HepG2 (cell line): ENCODE data around the gene PSPH. TPM values are rescaled to one million over a fixed set of nuclear protein-coding genes. Genes with fewer than 3 reads are reported as not detected.

ENCODE experiments used
- NR2F1 ChIP-seq, 2 experiments: fragments of 450-650 bp in 1 of 2; formaldehyde crosslinking in 1 of 2; IDR thresholded peaks; 2 replicates each; pipeline versions ENCODE4 v1.5.0 to v1.6.1; 2016 to 2020; ENCODE audit warnings: mild to moderate bottlenecking in 1 of 2, missing compliant biosample characterization in 1 of 2, missing genetic modification reagents in 1 of 2, moderate library complexity in 1 of 2
- PHF8 ChIP-seq: sonication (generic); formaldehyde crosslinking; IDR thresholded peaks from 2 replicates; pipeline ENCODE4 v1.5.0; 2020; ENCODE audit warnings: missing genetic modification reagents
- POLR2G ChIP-seq: fragments of 200-400 bp; formaldehyde crosslinking; IDR thresholded peaks from 2 replicates; pipeline ENCODE4 v1.6.1; 2018; ENCODE audit warnings: mild to moderate bottlenecking, low read depth, low read length, moderate library complexity
- RBM22 ChIP-seq: fragments of 200-400 bp; formaldehyde crosslinking; optimal IDR thresholded peaks from 2 replicates; pipeline ENCODE3; 2017; ENCODE audit warnings: mild to moderate bottlenecking, low read length, moderate library complexity
- TBX3 ChIP-seq: fragments of 450-650 bp; IDR thresholded peaks from 2 replicates; pipeline ENCODE4 v1.6.1; 2017; ENCODE audit warnings: antibody characterized with exemption, mild to moderate bottlenecking, inconsistent platforms, borderline replicate concordance
- TOE1 ChIP-seq: sonication (generic); formaldehyde crosslinking; IDR thresholded peaks from 2 replicates; pipeline ENCODE4 v1.4.0; 2020; ENCODE audit warnings: mild to moderate bottlenecking, missing genetic modification reagents
- YEATS4 ChIP-seq: sonication (generic); formaldehyde crosslinking; IDR thresholded peaks from 2 replicates; pipeline ENCODE4 v1.4.0; 2020; ENCODE audit warnings: missing genetic modification reagents, borderline replicate concordance
- ZFP62 ChIP-seq: sonication (generic); formaldehyde crosslinking; IDR thresholded peaks from 2 replicates; pipeline ENCODE4 v1.4.0; 2020; ENCODE audit warnings: missing genetic modification reagents
- ZFP82 ChIP-seq: sonication (generic); formaldehyde crosslinking; IDR thresholded peaks from 2 replicates; pipeline ENCODE4 v1.5.1; 2020; ENCODE audit warnings: mild to moderate bottlenecking, missing genetic modification reagents, borderline replicate concordance
- ZKSCAN8 ChIP-seq: IDR thresholded peaks from 2 replicates; pipeline ENCODE4 v1.6.1; 2016; ENCODE audit warnings: borderline replicate concordance, missing genetic modification reagents, missing compliant biosample characterization
- ZNF20 ChIP-seq: sonication (generic); formaldehyde crosslinking; IDR thresholded peaks from 2 replicates; pipeline ENCODE4 v1.4.0; 2020; ENCODE audit warnings: mild to moderate bottlenecking, moderate library complexity, missing genetic modification reagents
- ZNF296 ChIP-seq: sonication (generic); formaldehyde crosslinking; conservative IDR thresholded peaks from 2 replicates; pipeline ENCODE4 v1.5.0; 2020; ENCODE audit warnings: mild to moderate bottlenecking, missing genetic modification reagents
- ZNF430 ChIP-seq: sonication (generic); formaldehyde crosslinking; IDR thresholded peaks from 2 replicates; pipeline ENCODE4 v1.9.0; 2021; ENCODE audit warnings: mild to moderate bottlenecking, missing genetic modification reagents
- ZNF441 ChIP-seq: sonication (generic); formaldehyde crosslinking; IDR thresholded peaks from 2 replicates; pipeline ENCODE4 v1.7.0; 2021; ENCODE audit warnings: missing genetic modification reagents, borderline replicate concordance
- ZNF652 ChIP-seq: IDR thresholded peaks from 2 replicates; pipeline ENCODE4 v1.6.1; 2016; ENCODE audit warnings: low read depth, borderline replicate concordance
- ZNF83 ChIP-seq: sonication (generic); formaldehyde crosslinking; IDR thresholded peaks from 2 replicates; pipeline ENCODE4 v1.4.0; 2020; ENCODE audit warnings: missing genetic modification reagents, mild to moderate bottlenecking, borderline replicate concordance
- ZSCAN21 ChIP-seq: sonication (generic); formaldehyde crosslinking; IDR thresholded peaks from 2 replicates; pipeline ENCODE4 v1.8.0; 2022; ENCODE audit warnings: mild to moderate bottlenecking, missing genetic modification reagents, moderate library complexity, borderline replicate concordance
- polyA plus RNA-seq, 8 experiments: library from polyadenylated mRNA; depleted of rRNA in 3 of 8; stranded (reverse) in 7 of 8; unstranded in 1 of 8; fragments of >200 nt; fragmentation: Illumina TruSeq in 4 of 8; extraction: Trizol in 4 of 8; gene quantifications; 2 replicates each; pipeline versions ENCODE4 v1.2.1 to v1.2.3, GENCODE V29; 2011 to 2016; ENCODE audit warnings: low read depth in 4 of 8, missing spikeins in 1 of 8, mixed read lengths in 1 of 8; ENCODE audit not compliant: insufficient read depth in 1 of 8
- total RNA-seq, 5 experiments: library from RNA; depleted of rRNA; stranded (reverse); fragments of >200 nt; fragmentation: Illumina TruSeq; extraction: Trizol; gene quantifications; 2 replicates each; pipeline ENCODE4 v1.2.3, GENCODE V29; 2016; ENCODE audit warnings: low read depth in 1 of 5
- TF ChIP-seq, protein P1 (sequence below): sonication (generic); formaldehyde crosslinking; IDR thresholded peaks from 2 replicates; pipeline ENCODE4 v1.4.0; 2020; ENCODE audit warnings: missing genetic modification reagents
- TF ChIP-seq, protein P2 (sequence below): sonication (generic); formaldehyde crosslinking; IDR thresholded peaks from 2 replicates; pipeline ENCODE4 v1.5.0; 2020; ENCODE audit warnings: missing genetic modification reagents
- TF ChIP-seq, protein P3 (sequence below): sonication (generic); formaldehyde crosslinking; IDR thresholded peaks from 2 replicates; pipeline ENCODE4 v1.5.0; 2020; ENCODE audit warnings: mild to moderate bottlenecking, missing genetic modification reagents, borderline replicate concordance
- TF ChIP-seq, protein P4 (sequence below): sonication (generic); formaldehyde crosslinking; IDR thresholded peaks from 2 replicates; pipeline ENCODE4 v1.8.0; 2022; ENCODE audit warnings: mild to moderate bottlenecking, missing genetic modification reagents, borderline replicate concordance
- TF ChIP-seq, protein P5 (sequence below): sonication (generic); formaldehyde crosslinking; IDR thresholded peaks from 2 replicates; pipeline ENCODE4 v1.5.1; 2020; ENCODE audit warnings: missing genetic modification reagents, mild to moderate bottlenecking, borderline replicate concordance

PSPH gene
- total and polyA plus RNA-seq, 2 of the 13 experiments (the other 11 are each of a cell fraction or from before 2014, with no cell fraction given): 85.5 to 124 TPM

DNA sequence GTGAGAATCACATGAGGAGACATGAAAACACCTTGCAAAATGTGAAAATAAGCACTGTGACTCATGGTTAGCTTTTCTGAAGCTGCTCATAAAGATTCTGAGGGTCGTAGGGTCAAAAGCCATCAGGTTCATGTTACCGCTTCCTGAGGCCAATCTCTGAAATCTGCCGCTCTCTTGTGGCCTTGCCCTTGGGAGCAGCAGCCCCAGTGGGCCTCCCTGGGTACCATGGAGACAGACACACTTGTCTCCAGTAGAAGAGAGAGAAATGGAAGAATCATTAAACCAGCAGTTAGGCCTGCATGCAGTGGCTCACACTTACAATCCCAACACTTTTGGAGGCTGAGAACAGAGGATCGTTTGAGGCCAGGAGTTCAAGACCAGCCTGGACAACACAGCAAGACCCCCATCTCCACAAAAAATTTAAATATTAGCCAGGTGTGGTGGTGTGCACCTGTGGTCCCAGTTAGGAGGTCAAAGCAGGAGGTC lies 44.0 kb downstream of the PSPH start (continued):
- TF ChIP-seq PHF8 (CRISPR knock-in tag) (0 out of 2 replicates have a peak, but pooled peaks have one; percentile 33), RBM22 (peak; percentile 68), ZNF83 (CRISPR knock-in tag) (no peak), ZSCAN21 (CRISPR knock-in tag) (no peak), ZKSCAN8 (peak; percentile 71; the same call in 1 of the 2 replicates), ZNF430 (CRISPR knock-in tag) (peak; percentile 21; the same call in 1 of the 2 replicates), ZNF441 (peak; percentile 49; the same call in 1 of the 2 replicates), ZNF652 (CRISPR knock-in tag) (no peak), ZNF20 (CRISPR knock-in tag) (no peak), ZFP62 (CRISPR knock-in tag) (no peak), TBX3 (peak; percentile 59; the same call in 1 of the 2 replicates), NR2F1 (CRISPR knock-in tag; IDR thresholded peaks at IDR 0.05) (peak; percentile 98 to 99), POLR2G (no peak), ZFP82 (CRISPR knock-in tag) (no peak), YEATS4 (no peak), ZNF296 (no peak), TOE1 (CRISPR knock-in tag) (0 out of 2 replicates have a peak, but pooled peaks have one; percentile 71)
- TF ChIP-seq, protein P1, sequence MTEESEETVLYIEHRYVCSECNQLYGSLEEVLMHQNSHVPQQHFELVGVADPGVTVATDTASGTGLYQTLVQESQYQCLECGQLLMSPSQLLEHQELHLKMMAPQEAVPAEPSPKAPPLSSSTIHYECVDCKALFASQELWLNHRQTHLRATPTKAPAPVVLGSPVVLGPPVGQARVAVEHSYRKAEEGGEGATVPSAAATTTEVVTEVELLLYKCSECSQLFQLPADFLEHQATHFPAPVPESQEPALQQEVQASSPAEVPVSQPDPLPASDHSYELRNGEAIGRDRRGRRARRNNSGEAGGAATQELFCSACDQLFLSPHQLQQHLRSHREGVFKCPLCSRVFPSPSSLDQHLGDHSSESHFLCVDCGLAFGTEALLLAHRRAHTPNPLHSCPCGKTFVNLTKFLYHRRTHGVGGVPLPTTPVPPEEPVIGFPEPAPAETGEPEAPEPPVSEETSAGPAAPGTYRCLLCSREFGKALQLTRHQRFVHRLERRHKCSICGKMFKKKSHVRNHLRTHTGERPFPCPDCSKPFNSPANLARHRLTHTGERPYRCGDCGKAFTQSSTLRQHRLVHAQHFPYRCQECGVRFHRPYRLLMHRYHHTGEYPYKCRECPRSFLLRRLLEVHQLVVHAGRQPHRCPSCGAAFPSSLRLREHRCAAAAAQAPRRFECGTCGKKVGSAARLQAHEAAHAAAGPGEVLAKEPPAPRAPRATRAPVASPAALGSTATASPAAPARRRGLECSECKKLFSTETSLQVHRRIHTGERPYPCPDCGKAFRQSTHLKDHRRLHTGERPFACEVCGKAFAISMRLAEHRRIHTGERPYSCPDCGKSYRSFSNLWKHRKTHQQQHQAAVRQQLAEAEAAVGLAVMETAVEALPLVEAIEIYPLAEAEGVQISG: peak; percentile 72
- TF ChIP-seq, protein P2, sequence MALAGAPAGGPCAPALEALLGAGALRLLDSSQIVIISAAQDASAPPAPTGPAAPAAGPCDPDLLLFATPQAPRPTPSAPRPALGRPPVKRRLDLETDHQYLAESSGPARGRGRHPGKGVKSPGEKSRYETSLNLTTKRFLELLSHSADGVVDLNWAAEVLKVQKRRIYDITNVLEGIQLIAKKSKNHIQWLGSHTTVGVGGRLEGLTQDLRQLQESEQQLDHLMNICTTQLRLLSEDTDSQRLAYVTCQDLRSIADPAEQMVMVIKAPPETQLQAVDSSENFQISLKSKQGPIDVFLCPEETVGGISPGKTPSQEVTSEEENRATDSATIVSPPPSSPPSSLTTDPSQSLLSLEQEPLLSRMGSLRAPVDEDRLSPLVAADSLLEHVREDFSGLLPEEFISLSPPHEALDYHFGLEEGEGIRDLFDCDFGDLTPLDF (CRISPR knock-in tag): peak; percentile 67; the same call in 1 of the 2 replicates
- TF ChIP-seq, protein P3, sequence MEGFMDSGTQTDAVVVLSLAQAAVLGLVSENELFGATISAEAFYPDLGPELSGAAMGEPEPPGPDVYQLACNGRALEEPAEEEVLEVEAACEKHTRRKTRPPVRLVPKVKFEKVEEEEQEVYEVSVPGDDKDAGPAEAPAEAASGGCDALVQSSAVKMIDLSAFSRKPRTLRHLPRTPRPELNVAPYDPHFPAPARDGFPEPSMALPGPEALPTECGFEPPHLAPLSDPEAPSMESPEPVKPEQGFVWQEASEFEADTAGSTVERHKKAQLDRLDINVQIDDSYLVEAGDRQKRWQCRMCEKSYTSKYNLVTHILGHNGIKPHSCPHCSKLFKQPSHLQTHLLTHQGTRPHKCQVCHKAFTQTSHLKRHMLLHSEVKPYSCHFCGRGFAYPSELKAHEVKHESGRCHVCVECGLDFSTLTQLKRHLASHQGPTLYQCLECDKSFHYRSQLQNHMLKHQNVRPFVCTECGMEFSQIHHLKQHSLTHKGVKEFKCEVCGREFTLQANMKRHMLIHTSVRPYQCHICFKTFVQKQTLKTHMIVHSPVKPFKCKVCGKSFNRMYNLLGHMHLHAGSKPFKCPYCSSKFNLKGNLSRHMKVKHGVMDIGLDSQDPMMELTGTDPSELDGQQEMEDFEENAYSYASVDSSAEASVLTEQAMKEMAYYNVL (CRISPR knock-in tag): peak; percentile 65
- TF ChIP-seq, protein P4, sequence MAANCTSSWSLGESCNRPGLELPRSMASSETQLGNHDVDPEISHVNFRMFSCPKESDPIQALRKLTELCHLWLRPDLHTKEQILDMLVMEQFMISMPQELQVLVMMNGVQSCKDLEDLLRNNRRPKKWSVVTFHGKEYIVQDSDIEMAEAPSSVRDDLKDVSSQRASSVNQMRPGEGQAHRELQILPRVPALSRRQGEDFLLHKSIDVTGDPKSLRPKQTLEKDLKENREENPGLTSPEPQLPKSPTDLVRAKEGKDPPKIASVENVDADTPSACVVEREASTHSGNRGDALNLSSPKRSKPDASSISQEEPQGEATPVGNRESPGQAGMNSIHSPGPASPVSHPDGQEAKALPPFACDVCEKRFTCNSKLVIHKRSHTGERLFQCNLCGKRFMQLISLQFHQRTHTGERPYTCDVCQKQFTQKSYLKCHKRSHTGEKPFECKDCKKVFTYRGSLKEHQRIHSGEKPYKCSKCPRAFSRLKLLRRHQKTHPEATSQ (CRISPR knock-in tag): no peak
- TF ChIP-seq, protein P5, sequence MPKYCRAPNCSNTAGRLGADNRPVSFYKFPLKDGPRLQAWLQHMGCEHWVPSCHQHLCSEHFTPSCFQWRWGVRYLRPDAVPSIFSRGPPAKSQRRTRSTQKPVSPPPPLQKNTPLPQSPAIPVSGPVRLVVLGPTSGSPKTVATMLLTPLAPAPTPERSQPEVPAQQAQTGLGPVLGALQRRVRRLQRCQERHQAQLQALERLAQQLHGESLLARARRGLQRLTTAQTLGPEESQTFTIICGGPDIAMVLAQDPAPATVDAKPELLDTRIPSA (CRISPR knock-in tag): no peak
